Astrocyte (in vitro differentiated cells and primary cell): ENCODE results near the gene HSPB1.
A peak's percentile ranks its signal among the peaks of the same experiment; 100 is the strongest.

Experiments used
- CTCF ChIP-seq: IDR thresholded peaks from 2 replicates; pipeline ENCODE4 v1.5.1; 2011; ENCODE audit warnings: low read depth, mild to moderate bottlenecking, inconsistent platforms, low read length, moderate library complexity; ENCODE audit not compliant: insufficient read depth
- EZH2 ChIP-seq: IDR thresholded peaks from 2 replicates; pipeline ENCODE4 v1.6.1; 2012; ENCODE audit warnings: mild to moderate bottlenecking, low read length, inconsistent platforms; ENCODE audit not compliant: insufficient read depth

GRCh38 chr7:76281006-76281705 lies 21.3 kb upstream of the HSPB1 start:
- TF ChIP-seq CTCF (no peak), EZH2 (peak; percentile 96)
